HepG2 (cell line): Measurements from ENCODE around the gene SLC38A3. TPM values are rescaled to one million over a fixed set of nuclear protein-coding genes. Genes with fewer than 3 reads are reported as not detected.

Experiments used
- HDAC1 ChIP-seq: sonication (generic); formaldehyde crosslinking; IDR thresholded peaks from 2 replicates; pipeline ENCODE4 v1.5.1; 2020; ENCODE audit warnings: mild to moderate bottlenecking, missing genetic modification reagents
- HES4 ChIP-seq: sonication (generic); formaldehyde crosslinking; IDR thresholded peaks from 2 replicates; pipeline ENCODE4 v1.9.0; 2021; ENCODE audit warnings: mild to moderate bottlenecking, missing genetic modification reagents, borderline replicate concordance
- HHEX ChIP-seq: IDR thresholded peaks from 2 replicates; pipeline ENCODE4 v1.6.1; 2016; ENCODE audit warnings: control low read depth
- HOXA7 ChIP-seq: sonication (generic); formaldehyde crosslinking; IDR thresholded peaks from 2 replicates; pipeline ENCODE4 v1.8.1; 2022; ENCODE audit warnings: mild to moderate bottlenecking, missing genetic modification reagents, moderate library complexity
- IKZF4 ChIP-seq: sonication (generic); formaldehyde crosslinking; IDR thresholded peaks from 2 replicates; pipeline ENCODE4 v1.5.1; 2020; ENCODE audit warnings: borderline replicate concordance, mild to moderate bottlenecking, low read depth, missing genetic modification reagents; ENCODE audit errors: not compliant biosample characterization
- ISL2 ChIP-seq: sonication (generic); formaldehyde crosslinking; IDR thresholded peaks from 2 replicates; pipeline ENCODE4 v1.5.0; 2020; ENCODE audit warnings: missing genetic modification reagents
- MATR3 ChIP-seq: sonication (generic); formaldehyde crosslinking; IDR thresholded peaks from 2 replicates; pipeline ENCODE4 v1.4.0; 2020; ENCODE audit warnings: missing genetic modification reagents
- NCOA2 ChIP-seq: sonication (generic); formaldehyde crosslinking; IDR thresholded peaks from 2 replicates; pipeline ENCODE4 v1.8.0; 2022; ENCODE audit warnings: inconsistent platforms
- NFATC3 ChIP-seq: sonication (generic); formaldehyde crosslinking; IDR thresholded peaks from 2 replicates; pipeline ENCODE4 v1.5.1; 2020; ENCODE audit warnings: mild to moderate bottlenecking, missing genetic modification reagents
- NR2F2 ChIP-seq: IDR thresholded peaks from 2 replicates; pipeline ENCODE4 v1.6.1; 2012; ENCODE audit warnings: low read depth, inconsistent platforms, borderline replicate concordance
- REL ChIP-seq: sonication (generic); formaldehyde crosslinking; conservative IDR thresholded peaks from 2 replicates; pipeline ENCODE4 v1.8.0; 2022; ENCODE audit warnings: mild to moderate bottlenecking, missing genetic modification reagents, moderate library complexity
- RELA ChIP-seq: sonication (generic); formaldehyde crosslinking; IDR thresholded peaks from 2 replicates; pipeline ENCODE4 v1.4.0; 2020; ENCODE audit warnings: missing genetic modification reagents
- REXO4 ChIP-seq: sonication (generic); formaldehyde crosslinking; IDR thresholded peaks from 2 replicates; pipeline ENCODE4 v1.8.0; 2022; ENCODE audit warnings: missing genetic modification reagents, mild to moderate bottlenecking, borderline replicate concordance
- SMC3 ChIP-seq: IDR thresholded peaks from 2 replicates; pipeline ENCODE4 v1.6.1; 2011; ENCODE audit warnings: low read length, improper control_type of control experiment
- SPEN ChIP-seq: sonication (generic); formaldehyde crosslinking; IDR thresholded peaks from 2 replicates; pipeline ENCODE4 v1.5.1; 2020; ENCODE audit warnings: low read depth, mild to moderate bottlenecking, missing genetic modification reagents
- ZBTB42 ChIP-seq: sonication (generic); formaldehyde crosslinking; IDR thresholded peaks from 2 replicates; pipeline ENCODE4 v1.5.0; 2020; ENCODE audit warnings: mild to moderate bottlenecking, missing genetic modification reagents
- ZKSCAN8 ChIP-seq: IDR thresholded peaks from 2 replicates; pipeline ENCODE4 v1.6.1; 2016; ENCODE audit warnings: borderline replicate concordance, missing genetic modification reagents, missing compliant biosample characterization
- ZNF12 ChIP-seq: sonication (generic); formaldehyde crosslinking; IDR thresholded peaks from 2 replicates; pipeline ENCODE4 v1.5.0; 2020; ENCODE audit warnings: missing genetic modification reagents
- ZNF230 ChIP-seq: sonication (generic); formaldehyde crosslinking; IDR thresholded peaks from 2 replicates; pipeline ENCODE4 v1.4.0; 2020; ENCODE audit warnings: mild to moderate bottlenecking, missing genetic modification reagents
- ZNF720 ChIP-seq: sonication (generic); formaldehyde crosslinking; IDR thresholded peaks from 2 replicates; pipeline ENCODE4 v1.4.0; 2020; ENCODE audit warnings: missing genetic modification reagents
- ZNF768 ChIP-seq: sonication (generic); formaldehyde crosslinking; IDR thresholded peaks from 2 replicates; pipeline ENCODE4 v1.4.0; 2020; ENCODE audit warnings: missing genetic modification reagents
- polyA plus RNA-seq, 8 experiments: library from polyadenylated mRNA; depleted of rRNA in 3 of 8; stranded (reverse) in 7 of 8; unstranded in 1 of 8; fragments of >200 nt; fragmentation: Illumina TruSeq in 4 of 8; extraction: Trizol in 4 of 8; gene quantifications; 2 replicates each; pipeline versions ENCODE4 v1.2.1 to v1.2.3, GENCODE V29; 2011 to 2016; ENCODE audit warnings: low read depth in 4 of 8, missing spikeins in 1 of 8, mixed read lengths in 1 of 8; ENCODE audit not compliant: insufficient read depth in 1 of 8
- total RNA-seq, 5 experiments: library from RNA; depleted of rRNA; stranded (reverse); fragments of >200 nt; fragmentation: Illumina TruSeq; extraction: Trizol; gene quantifications; 2 replicates each; pipeline ENCODE4 v1.2.3, GENCODE V29; 2016; ENCODE audit warnings: low read depth in 1 of 5
- TF ChIP-seq, protein P1 (sequence below): sonication (generic); formaldehyde crosslinking; IDR thresholded peaks from 2 replicates; pipeline ENCODE4 v1.4.0; 2020; ENCODE audit warnings: mild to moderate bottlenecking, low read depth, missing genetic modification reagents
- TF ChIP-seq, protein P2 (sequence below): sonication (generic); formaldehyde crosslinking; IDR thresholded peaks from 2 replicates; pipeline ENCODE4 v1.4.0; 2020; ENCODE audit warnings: missing genetic modification reagents
- TF ChIP-seq, protein P3 (sequence below): sonication (generic); formaldehyde crosslinking; IDR thresholded peaks from 2 replicates; pipeline ENCODE4 v1.4.0; 2020; ENCODE audit warnings: missing genetic modification reagents
- TF ChIP-seq, protein P4 (sequence below): sonication (generic); formaldehyde crosslinking; IDR thresholded peaks from 2 replicates; pipeline ENCODE4 v1.5.1; 2020; ENCODE audit warnings: missing genetic modification reagents, mild to moderate bottlenecking, borderline replicate concordance
- TF ChIP-seq, protein P5 (sequence below): sonication (generic); formaldehyde crosslinking; IDR thresholded peaks from 2 replicates; pipeline ENCODE4 v1.9.0; 2022; ENCODE audit warnings: missing genetic modification reagents, mild to moderate bottlenecking, borderline replicate concordance

SLC38A3 gene
- total and polyA plus RNA-seq, 2 of the 13 experiments (the other 11 are each of a cell fraction or from before 2014, with no cell fraction given) = 29.8 to 164 TPM

DNA sequence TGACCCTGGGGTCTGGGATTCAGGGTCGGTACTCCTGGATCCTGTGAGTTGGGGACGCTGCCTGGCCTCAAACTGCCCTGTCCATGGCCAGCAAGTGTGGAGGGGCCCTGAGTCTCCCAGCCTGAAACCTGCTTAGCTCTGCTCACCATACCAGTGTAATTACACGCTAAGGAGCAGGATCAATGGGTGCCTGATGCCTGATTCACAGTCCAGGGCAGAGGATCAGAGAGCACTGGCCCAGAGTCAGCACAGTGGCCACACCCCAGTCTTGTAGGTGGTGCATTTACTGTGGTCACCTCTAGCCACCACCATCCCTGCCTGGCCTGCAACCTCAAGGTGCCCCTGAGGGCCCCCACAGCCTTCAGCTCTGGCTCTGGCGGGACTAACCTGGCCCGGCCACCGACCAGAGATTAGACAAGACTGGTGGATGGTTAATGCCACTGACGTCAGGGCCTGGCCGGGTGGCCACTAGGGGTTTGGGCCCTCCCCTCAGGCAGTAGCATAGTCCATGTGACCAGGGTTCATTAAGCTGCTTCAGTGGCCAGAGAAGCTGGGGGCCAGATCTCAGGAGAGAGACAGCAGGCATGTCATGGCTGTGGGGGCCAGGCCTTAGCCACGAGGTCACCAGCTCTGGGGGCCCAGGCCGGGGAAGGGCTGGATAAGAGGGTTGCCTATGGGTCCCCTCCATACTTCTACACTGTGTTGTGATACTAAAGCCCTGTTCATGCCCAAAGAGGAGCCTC, 3.3 kb upstream of the SLC38A3 start (continued):
- TF ChIP-seq NR2F2 (no peak), ZKSCAN8 (peak; percentile 38; the same call in 1 of the 2 replicates), ZNF230 (CRISPR knock-in tag) (no peak), REL (CRISPR knock-in tag) (no peak), HHEX (CRISPR knock-in tag) (no peak), SMC3 (no peak; the same call in 1 of the 2 replicates), ISL2 (CRISPR knock-in tag) (0 out of 2 replicates have a peak, but pooled peaks have one; percentile 18), NFATC3 (CRISPR knock-in tag) (no peak), HDAC1 (peak; percentile 43; the same call in 1 of the 2 replicates), HOXA7 (CRISPR knock-in tag) (no peak), ZNF12 (CRISPR knock-in tag) (no peak), NCOA2 (CRISPR knock-in tag) (no peak), HES4 (no peak), IKZF4 (CRISPR knock-in tag) (no peak), ZNF720 (CRISPR knock-in tag) (no peak), MATR3 (CRISPR knock-in tag) (no peak), SPEN (CRISPR knock-in tag) (peak; percentile 40; the same call in 1 of the 2 replicates), ZBTB42 (CRISPR knock-in tag) (no peak), RELA (CRISPR knock-in tag) (no peak), REXO4 (CRISPR knock-in tag) (no peak), ZNF768 (CRISPR knock-in tag) (peak; percentile 81)
- TF ChIP-seq, protein P1, sequence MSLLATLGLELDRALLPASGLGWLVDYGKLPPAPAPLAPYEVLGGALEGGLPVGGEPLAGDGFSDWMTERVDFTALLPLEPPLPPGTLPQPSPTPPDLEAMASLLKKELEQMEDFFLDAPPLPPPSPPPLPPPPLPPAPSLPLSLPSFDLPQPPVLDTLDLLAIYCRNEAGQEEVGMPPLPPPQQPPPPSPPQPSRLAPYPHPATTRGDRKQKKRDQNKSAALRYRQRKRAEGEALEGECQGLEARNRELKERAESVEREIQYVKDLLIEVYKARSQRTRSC (CRISPR knock-in tag) = no peak
- TF ChIP-seq, protein P2, sequence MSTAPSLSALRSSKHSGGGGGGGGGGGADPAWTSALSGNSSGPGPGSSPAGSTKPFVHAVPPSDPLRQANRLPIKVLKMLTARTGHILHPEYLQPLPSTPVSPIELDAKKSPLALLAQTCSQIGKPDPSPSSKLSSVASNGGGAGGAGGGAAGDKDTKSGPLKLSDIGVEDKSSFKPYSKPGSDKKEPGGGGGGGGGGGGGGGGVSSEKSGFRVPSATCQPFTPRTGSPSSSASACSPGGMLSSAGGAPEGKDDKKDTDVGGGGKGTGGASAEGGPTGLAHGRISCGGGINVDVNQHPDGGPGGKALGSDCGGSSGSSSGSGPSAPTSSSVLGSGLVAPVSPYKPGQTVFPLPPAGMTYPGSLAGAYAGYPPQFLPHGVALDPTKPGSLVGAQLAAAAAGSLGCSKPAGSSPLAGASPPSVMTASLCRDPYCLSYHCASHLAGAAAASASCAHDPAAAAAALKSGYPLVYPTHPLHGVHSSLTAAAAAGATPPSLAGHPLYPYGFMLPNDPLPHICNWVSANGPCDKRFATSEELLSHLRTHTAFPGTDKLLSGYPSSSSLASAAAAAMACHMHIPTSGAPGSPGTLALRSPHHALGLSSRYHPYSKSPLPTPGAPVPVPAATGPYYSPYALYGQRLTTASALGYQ (CRISPR knock-in tag) = peak; percentile 56; the same call in 1 of the 2 replicates
- TF ChIP-seq, protein P3, sequence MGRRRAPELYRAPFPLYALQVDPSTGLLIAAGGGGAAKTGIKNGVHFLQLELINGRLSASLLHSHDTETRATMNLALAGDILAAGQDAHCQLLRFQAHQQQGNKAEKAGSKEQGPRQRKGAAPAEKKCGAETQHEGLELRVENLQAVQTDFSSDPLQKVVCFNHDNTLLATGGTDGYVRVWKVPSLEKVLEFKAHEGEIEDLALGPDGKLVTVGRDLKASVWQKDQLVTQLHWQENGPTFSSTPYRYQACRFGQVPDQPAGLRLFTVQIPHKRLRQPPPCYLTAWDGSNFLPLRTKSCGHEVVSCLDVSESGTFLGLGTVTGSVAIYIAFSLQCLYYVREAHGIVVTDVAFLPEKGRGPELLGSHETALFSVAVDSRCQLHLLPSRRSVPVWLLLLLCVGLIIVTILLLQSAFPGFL (CRISPR knock-in tag) = no peak
- TF ChIP-seq, protein P4, sequence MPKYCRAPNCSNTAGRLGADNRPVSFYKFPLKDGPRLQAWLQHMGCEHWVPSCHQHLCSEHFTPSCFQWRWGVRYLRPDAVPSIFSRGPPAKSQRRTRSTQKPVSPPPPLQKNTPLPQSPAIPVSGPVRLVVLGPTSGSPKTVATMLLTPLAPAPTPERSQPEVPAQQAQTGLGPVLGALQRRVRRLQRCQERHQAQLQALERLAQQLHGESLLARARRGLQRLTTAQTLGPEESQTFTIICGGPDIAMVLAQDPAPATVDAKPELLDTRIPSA (CRISPR knock-in tag) = no peak
- TF ChIP-seq, protein P5, sequence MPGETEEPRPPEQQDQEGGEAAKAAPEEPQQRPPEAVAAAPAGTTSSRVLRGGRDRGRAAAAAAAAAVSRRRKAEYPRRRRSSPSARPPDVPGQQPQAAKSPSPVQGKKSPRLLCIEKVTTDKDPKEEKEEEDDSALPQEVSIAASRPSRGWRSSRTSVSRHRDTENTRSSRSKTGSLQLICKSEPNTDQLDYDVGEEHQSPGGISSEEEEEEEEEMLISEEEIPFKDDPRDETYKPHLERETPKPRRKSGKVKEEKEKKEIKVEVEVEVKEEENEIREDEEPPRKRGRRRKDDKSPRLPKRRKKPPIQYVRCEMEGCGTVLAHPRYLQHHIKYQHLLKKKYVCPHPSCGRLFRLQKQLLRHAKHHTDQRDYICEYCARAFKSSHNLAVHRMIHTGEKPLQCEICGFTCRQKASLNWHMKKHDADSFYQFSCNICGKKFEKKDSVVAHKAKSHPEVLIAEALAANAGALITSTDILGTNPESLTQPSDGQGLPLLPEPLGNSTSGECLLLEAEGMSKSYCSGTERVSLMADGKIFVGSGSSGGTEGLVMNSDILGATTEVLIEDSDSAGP (CRISPR knock-in tag) = peak; percentile 56
